B cell (primary cell): Measurements from ENCODE around the gene ARL6IP4. TPM values are rescaled to one million over a fixed set of nuclear protein-coding genes. Genes with fewer than 3 reads are reported as not detected.

Source experiments
- ATAC-seq: fragments of 200-7000 bp; cut with Tn5 transposase; one replicate; pipeline ENCODE4 v1.10.0; 2021; ENCODE audit warnings: low read depth, mild to moderate bottlenecking, moderate number of reproducible peaks, moderate library complexity
- CTCF ChIA-PET: fragments of 350-600 bp; sonication (Branson Sonifier 250); formaldehyde crosslinking; loops from one replicate; lab custom pipeline; 2021; ENCODE audit warnings: antibody characterized with exemption, inconsistent platforms; lab: Charles Lee
- POLR2A ChIA-PET: fragments of 350-600 bp; sonication (Branson Sonifier 250); formaldehyde crosslinking; loops from one replicate; lab custom pipeline; 2021; ENCODE audit warnings: antibody characterized with exemption; lab: Charles Lee
- DNase-seq: peaks from one replicate; pipeline ENCODE4 v3.0.0; 2013
- H2AFZ ChIP-seq: 2 replicates; pipeline ENCODE4 v1.6.1; 2012; ENCODE audit warnings: mild to moderate bottlenecking, low read depth, low read length; ENCODE audit not compliant: insufficient read depth, poor library complexity, severe bottlenecking
- H3K27ac ChIP-seq, 2 donors: 1 replicate in 1 of 2; 2 replicates in 1 of 2; pipeline ENCODE4 v1.5.1; 2012 to 2013; ENCODE audit warnings: low read length in 2 of 2, mild to moderate bottlenecking in 2 of 2, moderate library complexity in 1 of 2
- H3K27me3 ChIP-seq, 4 experiments: fragments of 200-600 bp in 1 of 4; sonication (generic) in 1 of 4; replicated peaks in 1 of 4; 1 replicate in 2 of 4; 2 replicates in 2 of 4; pipeline versions ENCODE4 v1.6.1 to v1.7.0; 2013 to 2016; ENCODE audit warnings: low read length in 3 of 4, mild to moderate bottlenecking in 2 of 4, mixed read lengths in 1 of 4, moderate library complexity in 1 of 4; ENCODE audit not compliant: insufficient read depth in 4 of 4, control insufficient read depth in 3 of 4; ENCODE audit errors: control extremely low read depth in 1 of 4
- H3K36me3 ChIP-seq, 2 experiments: replicated peaks in 1 of 2; 1 replicate in 1 of 2; 2 replicates in 1 of 2; pipeline versions ENCODE4 v1.6.1 to v1.7.1; 2013; ENCODE audit warnings: low read length in 1 of 2; ENCODE audit not compliant: insufficient read depth in 2 of 2, control insufficient read depth in 1 of 2; ENCODE audit errors: control extremely low read depth in 1 of 2, extremely low read depth in 1 of 2
- H3K4me1 ChIP-seq, 2 donors: fragments of 200-600 bp in 1 of 2; sonication (generic) in 1 of 2; 1 replicate in 1 of 2; 2 replicates in 1 of 2; pipeline versions ENCODE4 v1.5.1 to v1.6.1; 2013 to 2017; ENCODE audit warnings: low read length in 2 of 2; ENCODE audit not compliant: control insufficient read depth in 2 of 2, insufficient read depth in 2 of 2
- H3K4me2 ChIP-seq: replicated peaks from 2 replicates; pipeline ENCODE3; 2012; ENCODE audit warnings: mild to moderate bottlenecking, low read depth, low read length; ENCODE audit not compliant: poor library complexity, severe bottlenecking
- H3K4me3 ChIP-seq, 5 experiments: fragments of 200-600 bp in 1 of 5; sonication (generic) in 1 of 5; 1 replicate in 3 of 5; 2 replicates in 2 of 5; pipeline versions ENCODE4 v1.5.1 to v1.7.0; 2011 to 2016; ENCODE audit warnings: low read length in 4 of 5, mild to moderate bottlenecking in 4 of 5, low read depth in 2 of 5, control low read depth in 1 of 5, moderate library complexity in 1 of 5; ENCODE audit not compliant: insufficient read depth in 1 of 5; ENCODE audit errors: control extremely low read depth in 1 of 5, extremely low read depth in 1 of 5
- H3K79me2 ChIP-seq: fragments of 200-600 bp; sonication (generic); one replicate; pipeline ENCODE4 v1.6.0; 2016; ENCODE audit warnings: low read length; ENCODE audit not compliant: control insufficient read depth, insufficient read depth
- H3K9ac ChIP-seq: fragments of 200-600 bp; sonication (generic); 2 replicates; pipeline ENCODE4 v1.6.1; 2017; ENCODE audit warnings: mild to moderate bottlenecking, low read length, moderate library complexity
- H3K9me3 ChIP-seq, 3 donors: one replicate each; pipeline versions ENCODE4 v1.6.1 to v1.7.1; 2013; ENCODE audit warnings: low read length in 2 of 3; ENCODE audit not compliant: control insufficient read depth in 2 of 3, insufficient read depth in 1 of 3; ENCODE audit errors: control extremely low read depth in 1 of 3
- H4K20me1 ChIP-seq: 2 replicates; pipeline ENCODE4 v1.6.0; 2012; ENCODE audit warnings: mild to moderate bottlenecking, low read length; ENCODE audit not compliant: insufficient read depth, control insufficient read depth, poor library complexity, severe bottlenecking
- H3K27ac Mint-ChIP-seq: one replicate; pipeline ENCODE4 v1.8.0; 2021; ENCODE audit warnings: mixed read lengths
- H3K27me3 Mint-ChIP-seq: one replicate; pipeline ENCODE4 v1.8.0; 2021; ENCODE audit warnings: mixed read lengths
- H3K4me1 Mint-ChIP-seq: one replicate; pipeline ENCODE4 v1.8.0; 2021; ENCODE audit warnings: mixed read lengths
- H3K4me3 Mint-ChIP-seq: one replicate; pipeline ENCODE4 v1.8.0; 2021; ENCODE audit warnings: mixed read lengths
- H3K9me3 Mint-ChIP-seq: one replicate; pipeline ENCODE4 v1.8.0; 2022; ENCODE audit warnings: mixed read lengths; ENCODE audit not compliant: insufficient read depth
- CTCF ChIP-seq: fragments of 200-600 bp; IDR thresholded peaks from one replicate; pipeline ENCODE4 v1.8.0; 2022; ENCODE audit warnings: antibody characterized with exemption, mild to moderate bottlenecking
- EZH2 ChIP-seq: IDR thresholded peaks from 2 replicates; pipeline ENCODE4 v1.6.1; 2012; ENCODE audit warnings: borderline replicate concordance, low read depth, mild to moderate bottlenecking, moderate library complexity, low read length; ENCODE audit not compliant: insufficient read depth, poor library complexity, severe bottlenecking
- WGBS: methylation state at CpG from one replicate; pipeline ENCODE4 v1.1.5; 2013; ENCODE audit warnings: missing lambda C conversion rate; ENCODE audit not compliant: insufficient coverage; 5-methylcytosine and 5-hydroxymethylcytosine counted together
- intact Hi-C: fragments of 100-400 bp; cut with micrococcal nuclease; formaldehyde crosslinking; loops from one replicate; pipeline ENCODE4 v1.10.0; 2022
- polyA plus RNA-seq: library from polyadenylated mRNA; depleted of rRNA; stranded (reverse); fragments of >200 nt; gene quantifications from 2 replicates; pipeline ENCODE4 v1.2.3, GENCODE V29; 2012
- total RNA-seq, 2 donors: library from RNA; stranded (reverse); fragments of 120-200 nt in 1 of 2; gene quantifications; 1 replicate in 1 of 2; 2 replicates in 1 of 2; pipeline versions ENCODE4 v1.2.3 to v1.2.4, GENCODE V29; 2013 to 2022

The ARL6IP4 gene
- total and polyA plus RNA-seq, 2 donors (not counting 1 experiment from before 2014, with no cell fraction given) = 165 to 274 TPM

GRCh38 chr12:122996188-122996601 lies 15.7 kb downstream of the ARL6IP4 start:
- ChIA-PET CTCF (no interaction called here), POLR2A (no interaction called here)
- WGBS = 93% methylated on average over 7 of the region's 7 CpGs
- no peaks in the 10 kb centered on the region for H3K4me1 ChIP-seq
- peaks cover 0 to 8% of the 10 kb centered on the region in 2 experiments for H3K36me3 ChIP-seq
- no peaks in the 10 kb centered on the region for H4K20me1 ChIP-seq
- H2AFZ ChIP-seq = no peak overlapping the region
- Mint-ChIP-seq H3K4me3 (no peak overlapping the region), H3K4me1 (peaks cover 2% of the 10 kb centered on the region), H3K9me3 (no peaks in the 10 kb centered on the region), H3K27ac (no peak overlapping the region), H3K27me3 (no peaks in the 10 kb centered on the region)
- TF ChIP-seq EZH2 (no peak), CTCF (no peak)
- H3K79me2 ChIP-seq = no peaks in the 10 kb centered on the region
- H3K9ac ChIP-seq = no peak overlapping the region
- no peak overlapping the region for H3K4me2 ChIP-seq
- H3K27me3 ChIP-seq = no peaks in the 10 kb centered on the region
- intact Hi-C loops = no loop called here
- no peak for DNase-seq
- H3K27ac ChIP-seq = no peak overlapping the region
- no peak for ATAC-seq
- H3K9me3 ChIP-seq = no peaks in the 10 kb centered on the region
- no peak overlapping the region for H3K4me3 ChIP-seq

- 92% methylated on average over 13 of the region's 16 CpGs for WGBS
These were observed 16.3 kb downstream of the ARL6IP4 start for GRCh38 chr12:122996621-122997342.

More at GRCh38 chr12:122996621-122997342, 16.3 kb downstream of the ARL6IP4 start:
- no peak for TF ChIP-seq CTCF
- TF ChIP-seq EZH2 = no peak
- ChIA-PET CTCF (no interaction called here), POLR2A (no interaction called here)
- Mint-ChIP-seq H3K9me3 (no peaks in the 10 kb centered on the region), H3K27me3 (no peaks in the 10 kb centered on the region), H3K4me3 (no peak overlapping the region), H3K4me1 (peaks cover 2% of the 10 kb centered on the region), H3K27ac (no peak overlapping the region)
- ATAC-seq (no peak), DNase-seq (no peak)
- H3K27ac ChIP-seq = no peak overlapping the region
- H2AFZ ChIP-seq = no peak overlapping the region
- no peaks in the 10 kb centered on the region for H3K4me1 ChIP-seq
- no peak overlapping the region for H3K4me2 ChIP-seq
- H3K79me2 ChIP-seq = no peaks in the 10 kb centered on the region
- peaks cover 0 to 8% of the 10 kb centered on the region in 2 experiments for H3K36me3 ChIP-seq
- no peaks in the 10 kb centered on the region for H3K27me3 ChIP-seq
- intact Hi-C loops = no loop called here
- no peak overlapping the region for H3K9ac ChIP-seq
- no peaks in the 10 kb centered on the region for H3K9me3 ChIP-seq
- H3K4me3 ChIP-seq = no peak overlapping the region
- no peaks in the 10 kb centered on the region for H4K20me1 ChIP-seq
